ENCODE data around the gene RBKS. TPM values are rescaled to one million over a fixed set of nuclear protein-coding genes. Genes with fewer than 3 reads are reported as not detected.

Gene RBKS
- total RNA-seq, 3 donors from 2014 or later = 5.9 to 10.6 (median 10.3) TPM

GRCh38 chr2:27849558-27850205 lies 40.5 kb downstream of the RBKS start:
- no peaks in the 10 kb centered on the region for H3K9me3 ChIP-seq
- H3K36me3 ChIP-seq (ENCODE audit: low read depth) = no peaks in the 10 kb centered on the region
- ATAC-seq (no peak), DNase-seq (no peak)
- no peaks in the 10 kb centered on the region for H3K4me1 ChIP-seq (ENCODE audit: low read depth)
- intact Hi-C loops (cut with DNase I, micrococcal nuclease) = no loop called here
- H3K4me3 ChIP-seq = no peak overlapping the region
- no peak for TF ChIP-seq CTCF (IDR thresholded peaks at IDR 0.05)

- no peak for DNase-seq
- H3K9me3 ChIP-seq = no peaks in the 10 kb centered on the region
- H3K4me3 ChIP-seq = no peak overlapping the region
- no peak for ATAC-seq
- no peaks in the 10 kb centered on the region for H3K36me3 ChIP-seq (ENCODE audit: low read depth)
- H3K4me1 ChIP-seq (ENCODE audit: low read depth) = no peaks in the 10 kb centered on the region
- TF ChIP-seq CTCF (IDR thresholded peaks at IDR 0.05) = no peak
- intact Hi-C loops (cut with DNase I, micrococcal nuclease) = no loop called here
Observed at GRCh38 chr2:27847333-27847732, 42.9 kb downstream of the RBKS start.

- Histone ChIP-seq H3K36me3 (ENCODE audit: low read depth) (no peaks in the 10 kb centered on the region), H3K9me3 (no peaks in the 10 kb centered on the region), H3K4me3 (no peak overlapping the region), H3K4me1 (ENCODE audit: low read depth) (no peaks in the 10 kb centered on the region)
- TF ChIP-seq CTCF (IDR thresholded peaks at IDR 0.05) = no peak
- ATAC-seq (no peak), DNase-seq (no peak)
- intact Hi-C loops (cut with DNase I, micrococcal nuclease) = no loop called here
Observed at GRCh38 chr2:27844821-27845255, 45.3 kb downstream of the RBKS start.

- no peak for TF ChIP-seq CTCF (IDR thresholded peaks at IDR 0.05)
- H3K4me1 ChIP-seq (ENCODE audit: low read depth) = no peaks in the 10 kb centered on the region
Observed at GRCh38 chr2:27843992-27844391, 46.2 kb downstream of the RBKS start.

GRCh38 chr2:27842894-27843293 lies 47.3 kb downstream of the RBKS start:
- no peaks in the 10 kb centered on the region for H3K9me3 ChIP-seq
- H3K4me1 ChIP-seq (ENCODE audit: low read depth) = no peaks in the 10 kb centered on the region
- ATAC-seq (no peak), DNase-seq (no peak)
- intact Hi-C loops (cut with DNase I, micrococcal nuclease) = no loop called here
- H3K4me3 ChIP-seq = no peak overlapping the region
- H3K36me3 ChIP-seq (ENCODE audit: low read depth) = no peaks in the 10 kb centered on the region
- TF ChIP-seq CTCF (IDR thresholded peaks at IDR 0.05) = no peak

More at GRCh38 chr2:27843992-27844391, 46.2 kb downstream of the RBKS start:
- DNase-seq (no peak), ATAC-seq (no peak)
- no peak overlapping the region for H3K4me3 ChIP-seq
- intact Hi-C loops (cut with DNase I, micrococcal nuclease) = no loop called here
- no peaks in the 10 kb centered on the region for H3K36me3 ChIP-seq (ENCODE audit: low read depth)
- H3K9me3 ChIP-seq = no peaks in the 10 kb centered on the region
